H9 (cell line): ENCODE results near the gene CCDC182. TPM values are rescaled to one million over a fixed set of nuclear protein-coding genes. Genes with fewer than 3 reads are reported as not detected.

Experiments
- DNase-seq: peaks from one replicate; pipeline ENCODE4 v3.0.0-alpha.2; 2017
- H2AFZ ChIP-seq: one replicate; pipeline ENCODE4 v1.6.1; 2013; ENCODE audit warnings: mild to moderate bottlenecking, low read length, control low read depth, moderate library complexity
- H2AK5ac ChIP-seq: 2 replicates; pipeline ENCODE4 v1.6.1; 2013; ENCODE audit warnings: low read length, control low read depth, mixed read lengths; ENCODE audit not compliant: insufficient read length
- H2BK120ac ChIP-seq: one replicate; pipeline ENCODE4 v1.6.1; 2013; ENCODE audit warnings: low read depth, mild to moderate bottlenecking, low read length, control low read depth, inconsistent platforms; ENCODE audit not compliant: poor library complexity, severe bottlenecking
- H2BK12ac ChIP-seq: 2 replicates; pipeline ENCODE4 v1.6.1; 2013; ENCODE audit warnings: low read length, control low read depth, mixed read lengths, low read depth; ENCODE audit not compliant: insufficient read length
- H2BK15ac ChIP-seq: 2 replicates; pipeline ENCODE4 v1.6.1; 2013; ENCODE audit warnings: low read depth, low read length, control low read depth
- H2BK20ac ChIP-seq: one replicate; pipeline ENCODE4 v1.6.1; 2013; ENCODE audit warnings: low read depth, mild to moderate bottlenecking, low read length, control low read depth, inconsistent platforms; ENCODE audit not compliant: poor library complexity, severe bottlenecking
- H2BK5ac ChIP-seq: 2 replicates; pipeline ENCODE4 v1.6.1; 2013; ENCODE audit warnings: low read length, control low read depth, mixed read lengths; ENCODE audit not compliant: insufficient read length
- H3K14ac ChIP-seq: 2 replicates; pipeline ENCODE4 v1.6.1; 2013; ENCODE audit warnings: low read length, control low read depth; ENCODE audit not compliant: insufficient read depth
- H3K18ac ChIP-seq: 2 replicates; pipeline ENCODE4 v1.6.1; 2013; ENCODE audit warnings: low read depth, mild to moderate bottlenecking, mixed read lengths, low read length, control low read depth; ENCODE audit not compliant: insufficient read length
- H3K23ac ChIP-seq: 2 replicates; pipeline ENCODE4 v1.6.1; 2013; ENCODE audit warnings: low read length, control low read depth, mixed read lengths, low read depth; ENCODE audit not compliant: insufficient read length
- H3K23me2 ChIP-seq: 2 replicates; pipeline ENCODE4 v1.6.1; 2013; ENCODE audit warnings: low read depth, mild to moderate bottlenecking, mixed read lengths, low read length, control low read depth; ENCODE audit not compliant: insufficient read length, poor library complexity, severe bottlenecking
- H3K27ac ChIP-seq: 2 replicates; pipeline ENCODE4 v1.5.1; 2013; ENCODE audit warnings: low read length, control low read depth, mixed read lengths, low read depth; ENCODE audit not compliant: insufficient read length
- H3K27me3 ChIP-seq: 2 replicates; pipeline ENCODE4 v1.6.1; 2013; ENCODE audit warnings: low read length, control low read depth, inconsistent platforms; ENCODE audit not compliant: insufficient read depth
- H3K4ac ChIP-seq: 2 replicates; pipeline ENCODE4 v1.6.1; 2013; ENCODE audit warnings: low read depth, mild to moderate bottlenecking, control low read depth, inconsistent platforms, low read length, moderate library complexity
- H3K4me1 ChIP-seq: 2 replicates; pipeline ENCODE4 v1.6.1; 2013; ENCODE audit warnings: low read length, control low read depth, inconsistent platforms; ENCODE audit not compliant: insufficient read depth
- H3K4me2 ChIP-seq: 2 replicates; pipeline ENCODE4 v1.6.1; 2013; ENCODE audit warnings: low read length, control low read depth, mixed read lengths; ENCODE audit not compliant: insufficient read length, insufficient read depth
- H3K56ac ChIP-seq: 2 replicates; pipeline ENCODE4 v1.6.1; 2013; ENCODE audit warnings: low read depth, mild to moderate bottlenecking, mixed read lengths, low read length, control low read depth; ENCODE audit not compliant: insufficient read length
- H3K79me1 ChIP-seq: 2 replicates; pipeline ENCODE4 v1.6.1; 2013; ENCODE audit warnings: low read depth, mild to moderate bottlenecking, moderate library complexity, low read length, control low read depth, inconsistent platforms; ENCODE audit not compliant: insufficient read depth, poor library complexity, severe bottlenecking
- H3K79me2 ChIP-seq: 2 replicates; pipeline ENCODE4 v1.6.1; 2013; ENCODE audit warnings: low read length, control low read depth, inconsistent platforms; ENCODE audit not compliant: insufficient read depth
- H3K9ac ChIP-seq: 2 replicates; pipeline ENCODE4 v1.6.1; 2013; ENCODE audit warnings: low read length, control low read depth, mixed read lengths; ENCODE audit not compliant: insufficient read length; ENCODE audit errors: extremely low read depth
- H3K9me3 ChIP-seq: one replicate; pipeline ENCODE4 v1.6.1; 2013; ENCODE audit warnings: low read depth, low read length, inconsistent platforms; ENCODE audit not compliant: control insufficient read depth
- H3T11ph ChIP-seq: one replicate; pipeline ENCODE4 v1.6.1; 2013; ENCODE audit warnings: mild to moderate bottlenecking, low read length, control low read depth, inconsistent platforms
- H4K20me1 ChIP-seq: one replicate; pipeline ENCODE4 v1.6.1; 2013; ENCODE audit not compliant: control insufficient read depth, insufficient read length, insufficient read depth
- H4K5ac ChIP-seq: 2 replicates; pipeline ENCODE4 v1.6.1; 2013; ENCODE audit warnings: low read depth, mild to moderate bottlenecking, mixed read lengths, low read length, control low read depth; ENCODE audit not compliant: insufficient read length
- H4K8ac ChIP-seq: replicated peaks from 2 replicates; pipeline ENCODE4 v1.6.1; 2013; ENCODE audit warnings: low read length, control low read depth, mixed read lengths, low read depth; ENCODE audit not compliant: insufficient read length
- H4K91ac ChIP-seq: 2 replicates; pipeline ENCODE4 v1.6.1; 2013; ENCODE audit warnings: low read depth, mild to moderate bottlenecking, moderate library complexity, mixed read lengths, low read length, control low read depth; ENCODE audit not compliant: insufficient read length
- H3K27ac Mint-ChIP-seq, 3 experiments: 2 replicates in 2 of 3; 3 replicates in 1 of 3; pipeline ENCODE4 v1.8.0; 2020 to 2021; ENCODE audit warnings: mixed read lengths in 3 of 3, mild to moderate bottlenecking in 1 of 3, moderate library complexity in 1 of 3
- H3K27me3 Mint-ChIP-seq: 2 replicates; pipeline ENCODE4 v1.8.0; 2021; ENCODE audit warnings: low read depth, mild to moderate bottlenecking, moderate library complexity, mixed read lengths
- H3K36me3 Mint-ChIP-seq, 3 experiments: 2 replicates in 2 of 3; 3 replicates in 1 of 3; pipeline ENCODE4 v1.8.0; 2020 to 2021; ENCODE audit warnings: low read depth in 3 of 3, mixed read lengths in 3 of 3; ENCODE audit not compliant: insufficient read depth in 1 of 3
- H3K4me1 Mint-ChIP-seq, 2 experiments: 2 replicates each; pipeline ENCODE4 v1.8.0; 2020; ENCODE audit warnings: mixed read lengths in 2 of 2
- H3K4me3 Mint-ChIP-seq, 2 experiments: 2 replicates in 1 of 2; 3 replicates in 1 of 2; pipeline ENCODE4 v1.8.0; 2020 to 2021; ENCODE audit warnings: mild to moderate bottlenecking in 2 of 2, mixed read lengths in 2 of 2, moderate library complexity in 1 of 2
- H3K9me3 Mint-ChIP-seq, 2 experiments: 2 replicates in 1 of 2; 3 replicates in 1 of 2; pipeline ENCODE4 v1.8.0; 2020; ENCODE audit warnings: mild to moderate bottlenecking in 2 of 2, mixed read lengths in 2 of 2, moderate library complexity in 1 of 2
- WGBS: extraction: QIAGEN DNeasy Blood & Tissue Kit; methylation state at CpG from one replicate; pipeline ENCODE4 v1.1.7; 2013; ENCODE audit warnings: missing lambda C conversion rate, low lambda C conversion rate, mixed read lengths; ENCODE audit not compliant: insufficient read length; ENCODE audit errors: extremely low coverage; 5-methylcytosine and 5-hydroxymethylcytosine counted together
- total RNA-seq: library from RNA; stranded (reverse); gene quantifications from 2 replicates; pipeline ENCODE4 v1.2.1, GENCODE V29; 2021
- TF ChIP-seq, protein P1 (sequence below): fragments of 200-600 bp; sonication (generic); conservative IDR thresholded peaks from 3 replicates; pipeline ENCODE4 v1.8.0; 2021; ENCODE audit warnings: antibody characterized with exemption, mild to moderate bottlenecking

Gene CCDC182
- total RNA-seq, 1 experiment from 2014 or later, result not detected

GRCh38 chr17:57773557-57773956 is 28.5 kb upstream of the CCDC182 start:
- Histone ChIP-seq H4K20me1 (no peaks in the 10 kb centered on the region), H3K27me3 (no peaks in the 10 kb centered on the region)

More at GRCh38 chr17:57773557-57773956, 28.5 kb upstream of the CCDC182 start:
- H2BK120ac ChIP-seq, result no peak overlapping the region
- no peak overlapping the region for H3K27ac ChIP-seq
- H3K18ac ChIP-seq, result no peak overlapping the region
- no peaks in the 10 kb centered on the region for H3K79me2 ChIP-seq
- H3K56ac ChIP-seq, result no peak overlapping the region
- H4K5ac ChIP-seq, result no peak overlapping the region
- no peak overlapping the region for H3K9ac ChIP-seq
- H3K9me3 ChIP-seq, result no peaks in the 10 kb centered on the region
- H2BK12ac ChIP-seq, result no peak overlapping the region
- H2BK5ac ChIP-seq, result no peak overlapping the region
- H3K23ac ChIP-seq, result no peak overlapping the region
- H2AFZ ChIP-seq, result no peak overlapping the region
- H4K8ac ChIP-seq, result no peak overlapping the region
- no peak overlapping the region for H2AK5ac ChIP-seq
- no peak overlapping the region for H3K4ac ChIP-seq
- TF ChIP-seq, protein P1, sequence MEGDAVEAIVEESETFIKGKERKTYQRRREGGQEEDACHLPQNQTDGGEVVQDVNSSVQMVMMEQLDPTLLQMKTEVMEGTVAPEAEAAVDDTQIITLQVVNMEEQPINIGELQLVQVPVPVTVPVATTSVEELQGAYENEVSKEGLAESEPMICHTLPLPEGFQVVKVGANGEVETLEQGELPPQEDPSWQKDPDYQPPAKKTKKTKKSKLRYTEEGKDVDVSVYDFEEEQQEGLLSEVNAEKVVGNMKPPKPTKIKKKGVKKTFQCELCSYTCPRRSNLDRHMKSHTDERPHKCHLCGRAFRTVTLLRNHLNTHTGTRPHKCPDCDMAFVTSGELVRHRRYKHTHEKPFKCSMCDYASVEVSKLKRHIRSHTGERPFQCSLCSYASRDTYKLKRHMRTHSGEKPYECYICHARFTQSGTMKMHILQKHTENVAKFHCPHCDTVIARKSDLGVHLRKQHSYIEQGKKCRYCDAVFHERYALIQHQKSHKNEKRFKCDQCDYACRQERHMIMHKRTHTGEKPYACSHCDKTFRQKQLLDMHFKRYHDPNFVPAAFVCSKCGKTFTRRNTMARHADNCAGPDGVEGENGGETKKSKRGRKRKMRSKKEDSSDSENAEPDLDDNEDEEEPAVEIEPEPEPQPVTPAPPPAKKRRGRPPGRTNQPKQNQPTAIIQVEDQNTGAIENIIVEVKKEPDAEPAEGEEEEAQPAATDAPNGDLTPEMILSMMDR, result no peak
- H4K91ac ChIP-seq, result no peak overlapping the region
- no peak overlapping the region for H2BK20ac ChIP-seq
- H3K4me3 Mint-ChIP-seq, result no peak overlapping the region
- H2BK15ac ChIP-seq, result no peak overlapping the region
- H3K27ac Mint-ChIP-seq, result no peak overlapping the region
- DNase-seq, result peak; percentile 8
- no peaks in the 10 kb centered on the region for H3K9me3 Mint-ChIP-seq
- no peak overlapping the region for H3T11ph ChIP-seq
- peaks cover 8 to 14% of the 10 kb centered on the region in 2 experiments for H3K4me1 Mint-ChIP-seq
- no peaks in the 10 kb centered on the region; a peak in 1 of 7 replicates for H3K36me3 Mint-ChIP-seq
- H3K27me3 Mint-ChIP-seq, result peaks cover 45% of the 10 kb centered on the region
- no peak overlapping the region for H3K4me2 ChIP-seq
- WGBS, result no CpG with 5 or more reads among the region's 4 CpGs
- no peaks in the 10 kb centered on the region for H3K23me2 ChIP-seq
- no peaks in the 10 kb centered on the region for H3K4me1 ChIP-seq
- H3K14ac ChIP-seq, result no peak overlapping the region
- H3K79me1 ChIP-seq, result no peaks in the 10 kb centered on the region
